Measurements from ENCODE around the gene BRD3. TPM values are rescaled to one million over a fixed set of nuclear protein-coding genes. Genes with fewer than 3 reads are reported as not detected.

The BRD3 gene
- total and polyA plus RNA-seq, 2 of the 8 experiments (the other 6 are each of a cell fraction or from before 2014, with no cell fraction given): 31.0 to 82.7 TPM

DNA sequence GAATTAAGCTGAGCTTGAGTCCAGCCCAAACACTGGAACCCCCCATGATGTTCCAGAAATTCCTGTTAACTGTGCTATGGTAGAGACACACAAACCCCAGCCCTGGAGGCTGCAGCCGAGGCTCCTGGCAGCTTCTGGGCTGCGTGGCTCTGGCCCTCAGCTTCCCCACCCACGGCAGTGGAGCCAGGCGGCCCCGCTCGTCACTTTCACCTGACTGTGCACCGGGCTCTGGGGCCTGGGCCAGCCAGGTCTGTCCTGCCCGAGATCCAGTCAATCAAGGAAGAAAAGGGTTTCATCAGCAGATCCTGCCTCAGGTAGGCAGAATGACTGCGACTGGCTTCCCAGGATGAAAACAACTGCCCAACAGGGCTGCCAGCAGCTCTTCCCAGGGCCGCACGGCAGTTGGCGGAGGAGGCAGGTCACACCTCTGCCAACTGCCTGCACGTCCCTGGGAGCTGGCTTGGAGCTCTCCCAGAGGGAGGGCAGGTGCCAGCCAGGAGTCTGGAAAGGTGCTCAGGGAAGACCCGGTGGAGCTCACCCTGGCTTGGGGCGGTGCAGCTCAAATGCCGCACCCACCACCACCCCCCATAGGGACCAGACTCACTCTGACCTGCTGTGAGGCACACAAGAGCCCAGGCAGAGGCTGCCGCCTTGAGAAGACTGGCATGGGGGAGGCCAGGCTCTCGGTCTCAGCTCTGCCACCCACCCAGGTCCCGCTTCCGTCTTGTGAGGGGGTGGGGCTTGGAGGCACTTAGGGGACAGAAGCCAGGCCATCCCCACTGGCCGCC lies 20.7 kb downstream of the BRD3 start:
- no peaks in the 10 kb centered on the region for H3K9me3 ChIP-seq (ENCODE audit: insufficient read depth in 2 of 2, low read depth in 1 of 2, low read length in 1 of 2)
- no peak for DNase-seq (ENCODE audit: low read depth in 1 of 2, low spot score in 2 of 2)
- no peak overlapping the region for H2BK5ac ChIP-seq (ENCODE audit: low read depth, low read length)
- H3K4ac ChIP-seq (replicated peaks; ENCODE audit: insufficient read length, low read depth, low read length): no peak overlapping the region
- no peak overlapping the region for H3K23ac ChIP-seq (ENCODE audit: insufficient read length)
- no peak overlapping the region for H2AK5ac ChIP-seq (ENCODE audit: low read depth, low read length)
- no peak overlapping the region for H3K27ac ChIP-seq (ENCODE audit: low read depth, low read length)
- H4K20me1 ChIP-seq (replicated peaks in 1 of 2; ENCODE audit: control insufficient read depth in 1 of 2, insufficient read depth in 2 of 2, low read length in 2 of 2): peaks cover 13 to 17% of the 10 kb centered on the region in 2 experiments
- no peaks in the 10 kb centered on the region for H3K79me2 ChIP-seq (ENCODE audit: control insufficient read depth in 1 of 2, insufficient read depth in 2 of 2, low read length in 2 of 2)
- no peak overlapping the region for H3K9ac ChIP-seq (replicated peaks in 1 of 4; ENCODE audit: extremely low read depth in 1 of 4, low read depth in 3 of 4, low read length in 3 of 4)
- H2BK15ac ChIP-seq (ENCODE audit: low read length): no peak overlapping the region
- no peaks in the 10 kb centered on the region for H3K27me3 ChIP-seq (replicated peaks in 1 of 4; ENCODE audit: control insufficient read depth in 3 of 4, extremely low read depth in 1 of 4, insufficient read depth in 3 of 4, low read length in 3 of 4)
- no peak overlapping the region for H4K8ac ChIP-seq (ENCODE audit: extremely low read depth, insufficient read depth, low read length)
- no peak overlapping the region for H2BK20ac ChIP-seq (ENCODE audit: low read length)
- no peak overlapping the region for H3K56ac ChIP-seq (replicated peaks; ENCODE audit: insufficient read length, low read depth, low read length)
- H4K91ac ChIP-seq (replicated peaks; ENCODE audit: insufficient read length, low read length): no peak overlapping the region
- no peak overlapping the region for H3K14ac ChIP-seq (ENCODE audit: insufficient read length)
- no peak for FAIRE-seq
- no peak overlapping the region for H2AFZ ChIP-seq (ENCODE audit: low read length)
- WGBS, 2 experiments (ENCODE audit: extremely low coverage in 1 of 2, insufficient coverage in 1 of 2, insufficient read length in 1 of 2, insufficient replicate concordance in 2 of 2, low coverage in 1 of 2, low lambda C conversion rate in 2 of 2, missing lambda C conversion rate in 1 of 2): 91% methylated on average over 21 of the region's 21 CpGs; no CpG with 5 or more reads in 1 of the 2 experiments
- H2BK120ac ChIP-seq (replicated peaks; ENCODE audit: low read depth, low read length): no peak overlapping the region
- H3K4me3 ChIP-seq (ENCODE audit: extremely low read depth in 1 of 4, insufficient read depth in 2 of 4, low read depth in 3 of 4, low read length in 4 of 4): no peak overlapping the region
- no peaks in the 10 kb centered on the region for H3K23me2 ChIP-seq (ENCODE audit: low read depth, low read length)
- H3K18ac ChIP-seq (ENCODE audit: extremely low read depth, low read length): no peak overlapping the region
- peaks cover 32 to 74% (median 69%) of the 10 kb centered on the region in 4 experiments for H3K36me3 ChIP-seq (ENCODE audit: control insufficient read depth in 2 of 4, insufficient read depth in 4 of 4, low read length in 3 of 4)
- H3K4me1 ChIP-seq (replicated peaks in 1 of 4; ENCODE audit: control insufficient read depth in 3 of 4, insufficient read depth in 4 of 4, low read length in 3 of 4): no peaks in the 10 kb centered on the region; a peak in 1 of 7 replicates
- H2BK12ac ChIP-seq (ENCODE audit: low read depth, low read length): no peak overlapping the region
- ChIA-PET CTCF (ENCODE audit: partially characterized antibody) (interaction anchor here (1.0 to 1.6 kb wide), 5 partner anchors 11 to 94 kb away, joined by 3 to 4 read pairs (median 4); partner anchors contain the start of gene BRD3OS), POLR2A (ENCODE audit: partially characterized antibody) (interaction anchor here (0.9 to 2.2 kb wide), 5 partner anchors 8 to 18 kb away, joined by 3 to 5 read pairs (median 3); no protein-coding TSS in a partner anchor)
- no peak overlapping the region for H4K5ac ChIP-seq (ENCODE audit: insufficient read length, low read depth, low read length)
- no peak overlapping the region for H3K4me2 ChIP-seq (ENCODE audit: insufficient read depth in 1 of 2, low read depth in 2 of 2, low read length in 2 of 2)
- peaks cover 4% of the 10 kb centered on the region; the same call in 1 of the 2 replicates for H3K79me1 ChIP-seq (ENCODE audit: low read depth, low read length)
- TF ChIP-seq SP2 (IDR thresholded peaks at IDR 0.05; ENCODE audit: low read length) (no peak), YY1 (IDR thresholded peaks at IDR 0.05; ENCODE audit: low read depth, low read length) (no peak), TAF1 (IDR thresholded peaks at IDR 0.05; ENCODE audit: low read depth, low read length) (no peak), SUZ12 (IDR thresholded peaks at IDR 0.05; ENCODE audit: low read length) (no peak)
